Panc1 (cell line): ENCODE results near the gene SARS2.

ENCODE experiments used
- POLR2AphosphoS5 ChIP-seq: IDR thresholded peaks from 2 replicates; pipeline ENCODE4 v1.6.1; 2012; ENCODE audit warnings: mild to moderate bottlenecking, low read depth, low read length, moderate library complexity
- REST ChIP-seq, 2 experiments: IDR thresholded peaks; 2 replicates each; pipeline ENCODE4 v1.6.1; 2011 to 2012; ENCODE audit warnings: low read depth in 2 of 2, control low read depth in 1 of 2, low read length in 1 of 2, mild to moderate bottlenecking in 1 of 2, moderate library complexity in 1 of 2; ENCODE audit not compliant: insufficient read depth in 1 of 2
- TF ChIP-seq, protein P1 (sequence below): fragments of 450-650 bp; IDR thresholded peaks from 2 replicates; pipeline ENCODE4 v1.5.1; 2017; ENCODE audit warnings: mild to moderate bottlenecking

GRCh38 chr19:38933544-38933943, 3.0 kb upstream of the SARS2 start:
- TF ChIP-seq, protein P1, sequence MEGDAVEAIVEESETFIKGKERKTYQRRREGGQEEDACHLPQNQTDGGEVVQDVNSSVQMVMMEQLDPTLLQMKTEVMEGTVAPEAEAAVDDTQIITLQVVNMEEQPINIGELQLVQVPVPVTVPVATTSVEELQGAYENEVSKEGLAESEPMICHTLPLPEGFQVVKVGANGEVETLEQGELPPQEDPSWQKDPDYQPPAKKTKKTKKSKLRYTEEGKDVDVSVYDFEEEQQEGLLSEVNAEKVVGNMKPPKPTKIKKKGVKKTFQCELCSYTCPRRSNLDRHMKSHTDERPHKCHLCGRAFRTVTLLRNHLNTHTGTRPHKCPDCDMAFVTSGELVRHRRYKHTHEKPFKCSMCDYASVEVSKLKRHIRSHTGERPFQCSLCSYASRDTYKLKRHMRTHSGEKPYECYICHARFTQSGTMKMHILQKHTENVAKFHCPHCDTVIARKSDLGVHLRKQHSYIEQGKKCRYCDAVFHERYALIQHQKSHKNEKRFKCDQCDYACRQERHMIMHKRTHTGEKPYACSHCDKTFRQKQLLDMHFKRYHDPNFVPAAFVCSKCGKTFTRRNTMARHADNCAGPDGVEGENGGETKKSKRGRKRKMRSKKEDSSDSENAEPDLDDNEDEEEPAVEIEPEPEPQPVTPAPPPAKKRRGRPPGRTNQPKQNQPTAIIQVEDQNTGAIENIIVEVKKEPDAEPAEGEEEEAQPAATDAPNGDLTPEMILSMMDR = no peak
- no peak for TF ChIP-seq REST (IDR thresholded peaks at IDR 0.05; ENCODE audit: insufficient read depth in 1 of 2, low read depth in 2 of 2, low read length in 1 of 2)
- peak; percentile 54 for TF ChIP-seq POLR2AphosphoS5
